DMS53 treated with DMSO at 0.1 percent for 48 hours (cell line): ENCODE measurements around the gene GLRX2.
"Not testable (repeated sequence)": the region's sequence is repeated elsewhere in the genome, so short reads cannot be mapped to it uniquely, and the experiment has no call there.

ENCODE experiments used
- DNase-seq: peaks from one replicate; lab custom pipeline; 2025; ENCODE audit not compliant: unreplicated experiment; lab: John Stamatoyannopoulos, UW

GLRX2 gene

DNA sequence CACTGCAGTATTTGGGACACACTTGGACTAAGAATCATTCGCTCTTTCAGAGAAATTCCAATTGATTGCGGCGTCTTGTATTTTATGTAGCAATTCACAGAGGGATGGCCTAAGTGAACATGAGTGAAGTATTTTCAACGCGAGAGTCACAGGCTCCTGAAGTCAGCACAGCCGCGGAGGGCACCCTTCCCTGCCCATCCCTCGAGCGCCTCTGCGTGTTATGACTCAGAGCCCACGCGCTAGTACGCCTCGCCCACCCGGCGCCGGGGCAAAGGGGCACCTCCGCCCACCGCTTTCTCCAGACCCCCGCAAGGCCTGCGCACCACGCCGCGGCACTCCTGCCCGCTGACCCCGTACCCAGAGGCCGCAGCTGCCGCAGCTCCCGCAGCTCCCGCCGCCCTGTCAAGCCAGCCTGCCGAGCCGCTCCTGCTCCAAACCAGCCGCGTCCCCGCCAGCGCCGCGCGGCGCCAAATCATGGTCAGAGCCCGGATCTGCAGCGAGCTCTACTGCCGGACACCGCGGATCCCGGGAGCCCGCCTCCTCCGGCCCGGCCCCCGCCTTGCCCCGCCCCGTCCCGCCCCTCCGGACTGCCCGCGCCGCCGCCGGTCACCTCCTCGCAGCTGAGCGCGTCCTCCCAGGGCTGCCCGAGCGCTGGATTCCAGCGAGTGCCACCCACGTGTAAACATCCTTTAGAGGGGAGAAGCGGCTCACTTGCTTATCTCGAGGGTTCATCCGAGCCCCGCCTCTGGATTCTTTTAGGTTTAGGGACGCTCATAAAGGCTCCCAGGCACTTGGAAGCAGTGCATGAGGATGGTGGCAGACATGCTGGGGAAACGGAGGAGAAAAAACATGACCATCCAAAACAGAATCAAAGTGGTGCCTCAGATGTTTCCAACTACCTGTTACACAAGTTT is at the start of gene GLRX2:
Gene GLRX2 (minus strand): TSS at position 508 of the 914 bp plus-strand sequence. CDS start 32 bp downstream, at position 476.
- DNase-seq = peak; percentile 75

- no peak for DNase-seq
Measured at GRCh38 chr1:193144999-193145398, 39.8 kb upstream of the GLRX2 start.

DNA sequence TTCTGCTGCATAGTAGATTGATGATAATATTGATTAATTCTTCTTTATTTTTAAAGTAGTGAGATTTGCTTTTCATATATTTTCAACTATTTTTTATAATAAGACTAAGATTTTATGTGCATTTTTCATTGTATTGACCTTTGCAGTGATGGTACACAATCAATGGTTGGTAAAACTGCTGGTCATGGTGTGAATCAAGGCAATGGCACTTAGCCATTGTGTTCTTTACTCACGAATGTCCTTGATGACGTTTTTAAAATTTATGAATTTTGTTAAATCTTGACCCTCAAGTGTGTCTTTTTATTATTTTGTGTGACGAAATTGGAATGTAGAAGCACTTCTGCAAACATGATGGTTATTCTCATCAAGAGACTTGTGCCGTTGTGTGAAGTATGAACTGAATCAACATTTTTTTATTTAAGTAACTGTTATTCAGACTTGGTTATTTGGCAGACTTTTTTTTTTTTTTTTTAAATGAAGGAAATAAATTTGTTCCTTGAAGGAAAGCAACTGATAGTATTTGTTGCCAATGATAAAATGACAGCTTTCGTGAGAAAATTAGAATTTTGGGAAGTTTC is 39.2 kb upstream of the GLRX2 start:
- DNase-seq = no peak

DNA sequence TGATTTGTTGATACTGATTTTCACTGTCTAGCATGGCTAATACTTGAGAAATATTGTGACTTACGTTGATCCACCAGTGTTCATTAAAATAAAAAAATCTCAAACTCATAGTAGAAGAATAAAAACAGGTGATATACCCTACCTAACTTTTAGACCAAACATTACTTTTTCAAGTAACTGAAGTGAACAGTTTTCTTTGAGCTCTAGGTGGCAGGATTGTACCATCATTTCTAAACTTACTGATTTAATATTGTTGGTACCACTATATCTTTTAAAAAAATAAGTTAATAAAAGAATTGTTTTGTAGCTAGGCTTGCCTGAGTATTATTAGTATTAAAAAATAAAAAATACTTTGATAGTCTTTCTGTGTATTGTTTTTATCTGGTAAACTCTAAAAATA is 38.1 kb upstream of the GLRX2 start:
- DNase-seq = no peak

DNA sequence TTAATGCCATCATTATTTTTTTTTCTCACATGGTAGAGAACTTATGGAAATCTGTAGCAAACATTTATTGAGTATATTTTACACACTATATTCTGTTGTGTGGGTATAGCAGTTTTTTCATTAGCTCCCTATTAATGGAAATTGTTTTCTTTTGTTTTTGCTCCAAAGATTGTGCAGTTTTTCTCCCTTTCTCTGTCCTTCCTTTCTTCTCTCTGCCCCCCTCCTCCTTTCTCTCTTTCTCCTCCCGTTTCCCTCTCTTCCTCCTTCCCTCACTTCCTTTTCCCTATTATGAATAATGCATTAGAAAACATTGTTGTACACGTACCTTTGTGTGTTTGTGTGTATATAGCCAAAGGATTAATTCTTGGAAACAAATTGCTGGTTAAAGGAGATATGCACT is 37.2 kb upstream of the GLRX2 start:
- DNase-seq = no peak

DNA sequence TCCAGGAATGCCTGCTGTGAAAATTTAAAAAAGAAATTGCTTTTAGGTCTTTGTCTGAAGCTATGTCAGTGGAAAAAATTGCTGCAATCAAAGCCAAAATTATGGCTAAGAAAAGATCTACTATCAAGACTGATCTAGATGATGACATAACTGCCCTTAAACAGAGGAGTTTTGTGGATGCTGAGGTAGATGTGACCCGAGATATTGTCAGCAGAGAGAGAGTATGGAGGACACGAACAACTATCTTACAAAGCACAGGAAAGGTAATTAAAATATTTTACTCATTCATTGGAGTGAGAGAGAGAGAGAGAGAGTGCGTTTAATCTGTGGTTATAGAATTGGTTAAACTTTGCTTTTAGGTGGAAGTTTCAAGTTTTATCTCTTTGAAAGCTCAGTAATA is 36.6 kb upstream of the GLRX2 start:
- no peak for DNase-seq

GRCh38 chr1:193140254-193140653 is 35.0 kb upstream of the GLRX2 start:
- DNase-seq = no peak

GRCh38 chr1:193131266-193131860 is 26.1 kb upstream of the GLRX2 start:
- DNase-seq = no peak

DNA sequence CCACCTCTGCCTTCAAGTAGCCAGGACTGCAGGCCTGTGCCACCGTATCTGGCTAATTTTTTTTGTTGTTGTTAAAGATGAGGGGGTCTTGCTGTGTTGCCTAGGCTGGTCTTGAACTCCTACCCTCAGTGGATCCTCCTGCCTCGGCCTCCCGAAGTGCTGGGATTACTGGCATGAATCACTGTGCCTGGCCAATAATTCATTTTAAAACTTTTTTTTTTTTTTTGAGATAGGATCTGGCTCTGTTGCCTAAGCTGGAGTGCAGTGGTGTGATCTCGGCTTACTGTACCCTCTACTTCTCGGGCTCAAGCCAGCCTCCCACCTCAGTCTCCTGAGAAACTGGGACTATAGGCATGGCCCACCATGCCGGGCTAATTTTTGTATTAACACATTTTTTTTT is 20.2 kb upstream of the GLRX2 start:
- no peak for DNase-seq

DNA sequence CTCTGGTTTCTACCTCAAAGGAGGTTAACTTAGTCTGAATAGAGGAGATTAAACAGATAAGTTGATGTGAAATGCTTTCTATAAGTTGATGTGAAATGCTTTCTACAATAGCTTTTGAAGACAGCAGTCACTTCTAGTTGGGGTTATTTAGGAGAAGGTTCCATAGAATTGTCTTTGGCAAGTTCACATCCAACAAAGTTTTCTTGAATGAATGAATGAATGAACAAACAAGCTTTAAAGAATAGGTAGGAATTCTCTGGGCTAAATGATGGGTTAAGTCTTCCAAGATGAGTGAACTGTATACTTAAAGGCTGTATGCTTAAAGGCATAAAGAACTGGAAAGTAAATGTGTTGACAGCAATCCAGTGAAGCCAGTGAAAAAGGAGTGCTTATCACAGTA is 18.5 kb upstream of the GLRX2 start:
- no peak for DNase-seq

GRCh38 chr1:193121616-193122593 is 16.7 kb upstream of the GLRX2 start, which contains the start of gene CDC73:
TSS of gene CDC73 (plus strand) at chr1:193122031. CDS start at chr1:193122201, 170 bp downstream.
- peak; percentile 91 for DNase-seq

DNA sequence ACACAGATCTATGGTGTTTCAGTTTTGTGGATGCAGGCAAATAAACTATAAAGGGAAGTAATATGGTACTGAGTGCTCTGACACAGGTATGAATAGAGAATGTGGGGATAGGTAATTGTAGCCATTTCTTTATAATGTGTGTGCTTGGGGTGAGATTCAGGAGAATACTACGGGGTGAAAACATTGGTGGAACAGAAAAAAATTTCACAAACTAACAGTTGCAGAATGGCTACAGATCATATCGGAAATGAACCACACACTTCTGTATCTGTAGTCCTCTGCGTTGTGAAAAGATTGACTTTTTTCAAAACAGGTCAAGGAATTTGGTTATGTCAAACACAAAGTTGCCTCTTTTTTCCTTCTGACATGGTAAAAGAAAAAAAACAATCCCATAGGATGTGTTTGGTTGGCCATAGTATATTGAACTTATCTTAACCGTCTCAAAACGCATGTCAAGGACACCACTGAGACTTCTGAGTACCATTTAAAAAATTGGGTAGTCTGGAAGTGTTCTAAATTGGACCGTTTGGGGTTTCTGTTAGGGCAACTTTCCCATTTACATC is 15.5 kb upstream of the GLRX2 start:
- no peak for DNase-seq

DNA sequence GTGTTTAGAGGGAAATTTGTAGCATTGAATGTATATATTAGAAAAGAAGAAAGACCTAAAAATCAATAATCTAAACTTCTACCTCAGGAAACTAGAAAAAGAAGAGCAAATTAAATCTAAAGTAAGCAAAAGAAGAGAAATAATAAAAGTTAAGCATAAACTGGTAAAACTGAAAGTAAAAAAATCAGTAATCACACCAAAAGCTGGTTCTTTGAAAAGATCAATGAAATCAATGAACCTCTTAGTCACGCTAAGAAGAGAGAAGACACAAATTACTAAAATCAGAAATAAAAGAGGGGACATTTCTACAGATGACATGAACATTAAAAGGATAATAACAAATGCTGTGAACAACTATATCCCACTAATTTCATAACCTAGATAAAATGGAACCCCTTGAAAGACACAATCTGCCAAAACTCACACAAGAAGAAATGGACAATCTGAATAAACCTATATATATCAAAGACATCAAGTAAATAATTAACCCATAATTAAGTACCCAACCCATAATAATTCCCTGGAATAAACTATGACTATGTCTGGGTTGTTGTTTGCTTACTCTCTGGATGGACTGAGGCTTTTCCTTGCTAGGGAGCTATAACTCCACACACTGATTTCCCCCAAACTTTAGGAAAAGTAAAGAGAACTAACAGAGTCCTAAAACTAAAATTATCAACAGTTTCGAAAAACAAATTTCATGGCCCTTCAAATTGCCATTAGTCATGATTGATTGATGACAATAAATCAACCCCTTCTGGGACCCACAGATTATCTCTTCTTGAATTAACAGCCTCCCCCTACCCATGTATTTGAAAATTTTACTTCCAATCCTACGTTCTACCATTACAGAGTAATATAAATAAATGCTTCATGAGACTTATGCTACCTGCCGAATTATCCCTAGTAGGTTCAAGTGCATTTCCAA is 13.9 kb upstream of the GLRX2 start:
- DNase-seq = no peak

- DNase-seq = no peak
Measured at GRCh38 chr1:193118194-193118593, 13.0 kb upstream of the GLRX2 start.

GRCh38 chr1:193117167-193117566 is 12.0 kb upstream of the GLRX2 start:
- not testable (repeated sequence) for DNase-seq

- peak; percentile 58 for DNase-seq
Measured at GRCh38 chr1:193115629-193116227, 10.5 kb upstream of the GLRX2 start.

DNA sequence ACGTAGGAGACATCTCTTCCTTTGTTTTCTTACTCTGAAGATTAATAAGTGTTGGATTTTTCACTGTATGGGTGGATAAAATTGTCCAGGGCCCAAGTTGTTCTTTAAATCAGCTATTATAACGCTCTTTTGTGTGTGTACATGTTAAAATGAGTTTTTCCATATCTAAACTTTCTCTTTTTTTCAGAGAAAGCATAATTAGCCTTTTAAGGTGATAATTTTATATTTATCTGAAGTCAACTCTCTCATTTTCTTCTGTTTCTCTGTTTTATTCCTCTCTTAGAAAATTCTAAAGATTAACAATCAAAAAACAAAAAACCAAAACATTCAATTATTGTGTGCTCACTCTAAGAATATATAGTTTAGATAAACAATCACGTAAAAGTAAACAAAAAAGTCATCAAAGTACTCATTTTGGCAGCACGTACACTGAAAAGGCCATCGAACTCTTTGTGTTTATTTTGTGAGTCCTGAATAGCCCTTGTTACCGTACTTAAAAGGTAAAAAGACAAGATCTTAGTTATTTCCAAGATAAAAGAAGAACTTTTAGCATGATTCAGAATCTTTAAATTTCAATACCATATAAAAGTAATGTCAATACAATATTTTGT is 9.4 kb upstream of the GLRX2 start:
- DNase-seq = no peak

GRCh38 chr1:193113992-193114332 is 8.7 kb upstream of the GLRX2 start:
- DNase-seq = no peak
